Natural killer cell treated with Interleukin-12 subunit alpha and Interleukin-12 subunit beta and Interleukin-15 and Interleukin-18, amount 100 ng/mL, for 72 hours (primary cell): ENCODE data around the gene UNC79. TPM values are rescaled to one million over a fixed set of nuclear protein-coding genes. Genes with fewer than 3 reads are reported as not detected.

Experiments
- ATAC-seq, 2 donors: fragments of 150-1000 bp; cut with Tn5 transposase in 1 of 2; sonication (Bioruptor Pico), chemical (Tn5 transposase) in 1 of 2; 2 replicates each; pipeline ENCODE4 v1.10.0; 2021
- DNase-seq: peaks from one replicate; pipeline ENCODE4 v3.0.0; 2022; ENCODE audit warnings: low spot score
- H3K27ac Mint-ChIP-seq, 2 donors: 1 replicate in 1 of 2; 2 replicates in 1 of 2; pipeline ENCODE4 v1.8.0; 2022; ENCODE audit warnings: mixed read lengths in 2 of 2, mild to moderate bottlenecking in 1 of 2, moderate library complexity in 1 of 2
- H3K27me3 Mint-ChIP-seq, 2 donors: 1 replicate in 1 of 2; 2 replicates in 1 of 2; pipeline ENCODE4 v1.8.0; 2022; ENCODE audit warnings: mixed read lengths in 2 of 2
- H3K36me3 Mint-ChIP-seq: one replicate; pipeline ENCODE4 v1.8.0; 2022; ENCODE audit warnings: mixed read lengths
- H3K4me1 Mint-ChIP-seq, 2 donors: 1 replicate in 1 of 2; 2 replicates in 1 of 2; pipeline ENCODE4 v1.8.0; 2022; ENCODE audit warnings: low read depth in 2 of 2, mixed read lengths in 2 of 2, mild to moderate bottlenecking in 1 of 2
- H3K4me3 Mint-ChIP-seq: one replicate; pipeline ENCODE4 v1.8.0; 2022; ENCODE audit warnings: mixed read lengths
- H3K9me3 Mint-ChIP-seq: 2 replicates; pipeline ENCODE4 v1.8.0; 2022; ENCODE audit warnings: mixed read lengths
- total RNA-seq, 2 donors: library from RNA; stranded (reverse); gene quantifications; one replicate each; pipeline ENCODE4 v1.2.3, GENCODE V29; 2022

Gene UNC79
- total RNA-seq, 2 donors from 2014 or later: 0.02 to 0.06 TPM

DNA sequence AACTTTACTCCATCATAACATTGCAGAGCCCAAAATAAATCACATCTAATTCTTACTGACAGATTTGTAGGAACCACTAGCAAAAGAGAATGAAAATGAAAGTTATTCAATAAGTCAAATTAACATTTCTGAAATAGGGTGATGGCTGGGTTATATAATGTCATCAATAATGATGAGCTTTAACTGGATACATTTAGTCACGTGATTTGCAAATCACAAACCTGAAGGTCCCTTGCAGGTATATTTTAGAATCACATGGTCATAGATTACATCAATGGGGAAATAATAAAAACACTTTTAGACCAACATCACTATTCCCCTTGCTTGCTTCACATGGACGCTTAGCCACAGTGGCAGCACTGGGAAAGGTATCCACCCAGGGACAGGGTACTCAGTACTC, 270.8 kb downstream of the UNC79 start:
- ATAC-seq: no peak
- H3K9me3 Mint-ChIP-seq: peaks cover 3% of the 10 kb centered on the region
- no peak overlapping the region for H3K4me3 Mint-ChIP-seq
- H3K27me3 Mint-ChIP-seq: peaks cover 17 to 35% of the 10 kb centered on the region in 2 donors
- no peaks in the 10 kb centered on the region for H3K4me1 Mint-ChIP-seq
- no peak for DNase-seq
- H3K36me3 Mint-ChIP-seq: peaks cover 11% of the 10 kb centered on the region
- no peak overlapping the region for H3K27ac Mint-ChIP-seq

DNA sequence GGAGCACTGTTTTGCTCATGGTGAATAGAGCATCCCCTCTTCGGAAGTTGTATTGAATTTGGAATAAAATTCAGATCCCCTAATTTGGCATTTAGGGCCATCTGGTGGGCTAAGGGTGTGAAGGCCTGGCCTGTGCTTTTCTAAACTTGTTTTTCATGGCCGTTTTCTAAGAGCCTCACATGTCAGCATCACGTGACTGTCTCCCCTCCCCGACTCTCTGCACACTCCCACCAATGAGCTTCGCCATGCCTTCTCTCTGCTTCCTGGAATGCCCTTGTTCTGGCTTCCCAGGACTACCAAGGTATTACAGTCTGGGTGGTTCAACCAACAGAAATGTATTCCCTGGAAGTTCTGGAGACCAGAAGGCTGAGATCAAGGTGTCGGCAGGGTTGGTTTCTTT, 272.2 kb downstream of the UNC79 start:
- Mint-ChIP-seq H3K4me1 (no peaks in the 10 kb centered on the region), H3K9me3 (peaks cover 3% of the 10 kb centered on the region), H3K27me3 (peaks cover 17 to 36% of the 10 kb centered on the region in 2 donors), H3K4me3 (no peak overlapping the region), H3K27ac (no peak overlapping the region), H3K36me3 (peaks cover 11% of the 10 kb centered on the region)
- no peak for ATAC-seq
- DNase-seq: no peak

DNA sequence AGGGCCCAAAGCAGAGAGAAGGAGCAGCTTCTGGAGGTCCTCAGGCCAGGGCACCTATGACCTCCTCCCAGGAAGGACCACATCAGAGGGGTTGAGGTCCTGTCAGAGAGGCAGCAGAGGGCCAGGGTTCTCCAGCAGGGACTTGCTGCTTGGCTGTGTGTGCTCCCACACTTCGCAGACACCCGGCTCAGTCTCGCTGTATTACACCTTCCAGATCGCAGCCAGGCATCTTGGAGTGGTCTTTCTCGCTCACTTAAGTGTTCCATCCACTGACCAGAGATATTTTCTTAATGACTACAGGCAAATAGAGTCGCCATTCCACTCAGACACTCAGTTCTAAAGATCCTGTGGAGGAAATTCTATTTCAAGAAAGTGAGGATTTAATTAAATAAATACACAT, 273.2 kb downstream of the UNC79 start:
- ATAC-seq (no peak), DNase-seq (no peak)
- no peak overlapping the region for H3K4me3 Mint-ChIP-seq
- H3K4me1 Mint-ChIP-seq: no peaks in the 10 kb centered on the region
- H3K36me3 Mint-ChIP-seq: peaks cover 10% of the 10 kb centered on the region
- no peak overlapping the region for H3K27ac Mint-ChIP-seq
- peaks cover 17 to 44% of the 10 kb centered on the region in 2 donors for H3K27me3 Mint-ChIP-seq
- H3K9me3 Mint-ChIP-seq: no peaks in the 10 kb centered on the region

DNA sequence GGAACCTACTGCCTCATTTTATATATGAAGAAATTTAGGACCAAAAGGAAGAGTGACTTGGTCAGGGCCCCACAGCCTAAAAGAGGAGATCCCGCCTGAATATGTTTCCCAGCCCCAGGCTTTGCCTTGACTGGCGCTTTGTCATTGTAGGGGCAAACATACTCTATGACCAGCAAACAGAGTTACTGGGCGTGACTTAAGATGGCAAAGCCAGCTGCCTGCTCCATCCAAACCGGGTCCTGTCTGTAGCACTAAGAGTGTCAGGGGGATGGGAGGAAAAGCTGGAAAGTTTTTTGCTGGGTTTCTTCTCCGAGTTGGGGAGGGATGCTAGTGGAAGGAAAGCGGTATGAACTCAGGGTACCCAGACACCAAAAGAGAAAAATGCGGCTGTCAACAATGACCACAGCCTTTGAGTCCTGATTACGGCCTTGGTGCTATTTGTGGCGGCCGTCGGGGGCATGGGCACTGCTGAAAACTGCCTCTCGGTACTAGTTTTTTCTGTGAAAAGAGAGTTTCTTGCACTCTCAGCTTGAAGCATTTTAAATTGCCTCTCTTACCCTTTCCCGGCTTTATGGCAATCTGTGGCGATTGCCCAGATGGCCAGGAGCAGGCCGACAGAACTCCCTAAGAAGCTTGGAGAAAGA, 274.9 kb downstream of the UNC79 start:
- H3K27me3 Mint-ChIP-seq: peaks cover 13 to 33% of the 10 kb centered on the region in 2 donors
- H3K9me3 Mint-ChIP-seq: no peaks in the 10 kb centered on the region
- H3K4me1 Mint-ChIP-seq: no peaks in the 10 kb centered on the region

DNA sequence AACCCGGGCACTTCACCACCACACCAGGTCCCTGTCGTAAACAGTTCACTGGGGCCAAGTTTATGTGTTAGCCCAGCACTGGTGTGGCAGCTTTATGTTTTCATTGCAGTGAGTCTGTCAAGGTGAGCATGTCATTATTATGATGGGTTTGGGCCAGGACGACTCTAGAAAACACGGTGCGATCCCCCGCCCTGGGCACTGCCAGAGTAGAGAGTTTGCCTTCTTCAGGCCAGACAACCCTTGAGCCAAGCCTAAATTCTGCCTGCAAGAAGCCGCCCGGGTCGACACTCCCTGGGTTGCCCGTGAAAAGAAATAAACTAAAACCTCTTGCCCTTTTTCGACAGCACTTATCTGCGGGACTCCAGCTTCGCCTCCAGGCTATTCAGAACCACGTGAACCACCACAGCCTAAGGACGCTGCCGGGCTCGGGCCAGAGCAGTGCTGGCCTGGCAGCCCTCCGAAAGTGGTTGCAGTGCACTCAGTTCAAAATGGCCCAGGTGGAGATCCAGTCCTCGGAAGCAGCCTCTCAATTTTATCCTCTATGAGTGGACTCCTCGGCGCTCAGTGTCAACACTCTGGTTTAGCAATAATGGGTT, 275.7 kb downstream of the UNC79 start:
- no peaks in the 10 kb centered on the region for H3K36me3 Mint-ChIP-seq
- H3K27me3 Mint-ChIP-seq: peaks cover 13 to 28% of the 10 kb centered on the region in 2 donors
- ATAC-seq (no peak), DNase-seq (no peak)
- H3K27ac Mint-ChIP-seq: no peak overlapping the region
- H3K9me3 Mint-ChIP-seq: no peaks in the 10 kb centered on the region
- H3K4me3 Mint-ChIP-seq: no peak overlapping the region
- no peaks in the 10 kb centered on the region for H3K4me1 Mint-ChIP-seq

More for the DNA sequence above, 274.9 kb downstream of the UNC79 start:
- DNase-seq (no peak), ATAC-seq (no peak)
- Mint-ChIP-seq H3K36me3 (no peaks in the 10 kb centered on the region), H3K27ac (no peak overlapping the region), H3K4me3 (no peak overlapping the region)

DNA sequence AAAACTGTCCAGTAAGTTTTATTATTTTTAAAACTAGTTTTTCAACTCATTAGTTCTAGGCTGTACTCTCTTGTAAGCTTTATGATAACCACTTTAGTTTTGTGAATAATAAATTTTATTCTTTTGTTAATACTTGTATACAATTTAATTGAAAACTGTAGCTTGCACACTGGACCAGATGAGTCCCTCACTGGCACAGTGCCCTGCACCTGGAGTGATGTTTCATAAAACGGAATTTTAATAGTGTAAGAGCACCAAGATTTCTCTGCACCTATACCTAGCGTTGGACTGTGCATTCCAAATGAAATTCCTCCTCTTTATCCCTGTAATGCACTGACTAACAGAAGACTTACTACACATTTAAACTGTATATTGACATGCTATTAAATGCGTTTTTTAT, 276.7 kb downstream of the UNC79 start:
- H3K27ac Mint-ChIP-seq: no peak overlapping the region
- no peak overlapping the region for H3K4me3 Mint-ChIP-seq
- no peaks in the 10 kb centered on the region for H3K36me3 Mint-ChIP-seq
- H3K4me1 Mint-ChIP-seq: no peaks in the 10 kb centered on the region
- no peak for ATAC-seq
- no peak for DNase-seq
- no peaks in the 10 kb centered on the region for H3K9me3 Mint-ChIP-seq
- peaks cover 13 to 18% of the 10 kb centered on the region in 2 donors for H3K27me3 Mint-ChIP-seq

DNA sequence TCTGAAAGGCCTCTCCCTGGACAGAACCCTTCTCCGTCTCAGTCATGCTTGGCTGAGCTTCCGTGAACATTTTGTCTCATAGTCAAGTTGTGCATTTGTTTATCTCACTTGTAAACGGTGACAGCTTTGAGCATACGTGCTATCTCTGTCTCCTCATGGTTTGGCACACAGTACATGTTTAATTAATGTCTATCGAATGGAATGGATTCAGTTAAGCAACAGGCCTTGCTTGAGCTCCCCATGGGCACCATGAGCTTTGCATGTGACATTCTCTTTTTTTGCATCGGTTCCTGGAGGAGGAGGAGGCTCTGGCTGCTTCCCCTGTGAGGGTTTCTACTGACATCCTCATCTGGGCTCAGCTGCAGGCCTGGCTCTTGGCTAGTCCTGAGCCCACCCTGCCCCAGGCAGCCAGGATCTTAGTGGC, 277.6 kb downstream of the UNC79 start:
- ATAC-seq (no peak), DNase-seq (no peak)
- Mint-ChIP-seq H3K4me1 (no peaks in the 10 kb centered on the region), H3K27ac (no peak overlapping the region), H3K4me3 (no peak overlapping the region), H3K27me3 (peaks cover 6 to 13% of the 10 kb centered on the region in 2 donors), H3K36me3 (no peaks in the 10 kb centered on the region), H3K9me3 (no peaks in the 10 kb centered on the region)

DNA sequence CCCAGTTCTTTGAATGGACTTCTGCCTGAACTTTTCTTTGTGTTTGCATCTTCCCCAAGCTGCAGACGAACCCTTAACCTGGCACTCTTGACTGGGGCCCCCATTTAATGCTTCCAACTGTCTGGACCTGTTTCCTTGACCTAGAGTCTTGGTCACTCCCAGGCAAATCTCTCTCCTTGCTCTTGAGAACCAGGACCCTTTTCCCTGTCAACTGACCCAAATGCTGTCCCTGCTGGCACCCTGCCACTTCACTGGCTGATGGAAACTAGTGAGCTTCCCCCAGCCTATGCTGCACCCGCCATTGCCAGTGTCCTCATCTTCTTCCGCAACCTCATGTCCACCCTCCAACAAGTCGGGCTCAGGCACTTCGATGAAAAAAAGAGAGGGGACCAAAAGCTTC, 278.1 kb downstream of the UNC79 start:
- Mint-ChIP-seq H3K4me3 (no peak overlapping the region), H3K9me3 (no peaks in the 10 kb centered on the region), H3K27me3 (peaks cover 2 to 13% of the 10 kb centered on the region in 2 donors), H3K27ac (no peak overlapping the region), H3K4me1 (no peaks in the 10 kb centered on the region), H3K36me3 (no peaks in the 10 kb centered on the region)
- DNase-seq (no peak), ATAC-seq (no peak)

DNA sequence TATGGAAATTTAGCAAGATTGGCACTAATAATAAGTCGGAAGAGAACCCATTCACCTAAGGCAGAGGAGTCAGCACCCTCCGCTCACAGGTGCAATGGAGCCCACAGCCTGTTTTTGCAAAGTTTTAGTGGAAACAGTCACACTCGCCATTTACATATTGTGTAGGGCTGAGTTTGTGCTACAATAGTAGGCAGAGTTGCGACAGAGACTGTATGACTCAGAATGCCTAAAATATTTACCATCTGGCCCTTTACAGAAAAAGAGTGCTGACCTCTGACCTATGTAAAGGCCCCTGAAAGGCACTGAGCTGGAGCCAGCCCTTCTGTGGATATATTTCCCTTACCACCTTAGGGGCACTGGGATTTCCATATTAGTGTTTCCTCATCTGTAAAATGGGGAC, 278.5 kb downstream of the UNC79 start:
- no peaks in the 10 kb centered on the region for H3K36me3 Mint-ChIP-seq
- H3K27ac Mint-ChIP-seq: no peak overlapping the region
- no peak overlapping the region for H3K4me3 Mint-ChIP-seq
- ATAC-seq (no peak), DNase-seq (no peak)
- no peaks in the 10 kb centered on the region for H3K4me1 Mint-ChIP-seq
- H3K27me3 Mint-ChIP-seq: peaks cover 2 to 13% of the 10 kb centered on the region in 2 donors
- H3K9me3 Mint-ChIP-seq: no peaks in the 10 kb centered on the region

DNA sequence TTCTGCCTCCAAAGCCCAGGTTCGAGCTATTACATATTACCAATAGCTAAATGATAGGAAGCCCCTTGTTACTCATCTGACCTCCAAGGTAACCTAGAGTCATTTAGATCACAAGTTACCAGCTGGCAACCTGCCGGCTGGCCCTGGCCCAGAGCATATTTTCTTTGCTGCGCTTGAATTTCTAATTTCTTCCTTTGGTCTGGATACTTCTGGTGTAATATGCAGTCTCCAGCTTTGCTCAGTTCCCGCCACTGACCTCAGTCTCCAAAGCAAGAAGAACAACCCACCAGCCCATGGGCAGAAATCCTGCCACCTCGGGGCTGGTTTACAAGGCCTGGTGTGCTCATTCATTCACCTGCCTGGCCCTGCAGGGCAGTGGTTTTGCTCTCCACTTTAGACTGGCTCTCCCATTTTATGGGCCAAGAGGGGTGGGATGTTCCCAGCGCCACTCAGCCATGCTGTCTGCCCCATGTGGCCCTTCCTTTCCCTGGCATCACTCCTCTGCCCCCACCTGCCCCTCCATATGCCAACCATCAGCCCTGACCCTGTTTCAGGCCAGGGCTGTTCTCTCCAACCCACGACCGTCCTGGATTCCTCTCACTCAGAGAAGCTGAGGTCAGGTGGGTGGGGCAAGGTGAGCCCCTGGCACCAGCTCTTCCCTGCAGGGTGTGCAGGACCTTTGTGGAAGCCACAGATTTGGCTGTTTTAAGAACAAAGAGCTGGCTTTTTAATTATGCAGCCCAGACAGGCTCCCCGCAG, 281.5 kb downstream of the UNC79 start:
- Mint-ChIP-seq H3K36me3 (no peaks in the 10 kb centered on the region), H3K4me3 (no peak overlapping the region), H3K9me3 (no peaks in the 10 kb centered on the region), H3K27me3 (peaks cover 2 to 13% of the 10 kb centered on the region in 2 donors), H3K27ac (no peak overlapping the region), H3K4me1 (no peaks in the 10 kb centered on the region)
- ATAC-seq (no peak), DNase-seq (no peak)

DNA sequence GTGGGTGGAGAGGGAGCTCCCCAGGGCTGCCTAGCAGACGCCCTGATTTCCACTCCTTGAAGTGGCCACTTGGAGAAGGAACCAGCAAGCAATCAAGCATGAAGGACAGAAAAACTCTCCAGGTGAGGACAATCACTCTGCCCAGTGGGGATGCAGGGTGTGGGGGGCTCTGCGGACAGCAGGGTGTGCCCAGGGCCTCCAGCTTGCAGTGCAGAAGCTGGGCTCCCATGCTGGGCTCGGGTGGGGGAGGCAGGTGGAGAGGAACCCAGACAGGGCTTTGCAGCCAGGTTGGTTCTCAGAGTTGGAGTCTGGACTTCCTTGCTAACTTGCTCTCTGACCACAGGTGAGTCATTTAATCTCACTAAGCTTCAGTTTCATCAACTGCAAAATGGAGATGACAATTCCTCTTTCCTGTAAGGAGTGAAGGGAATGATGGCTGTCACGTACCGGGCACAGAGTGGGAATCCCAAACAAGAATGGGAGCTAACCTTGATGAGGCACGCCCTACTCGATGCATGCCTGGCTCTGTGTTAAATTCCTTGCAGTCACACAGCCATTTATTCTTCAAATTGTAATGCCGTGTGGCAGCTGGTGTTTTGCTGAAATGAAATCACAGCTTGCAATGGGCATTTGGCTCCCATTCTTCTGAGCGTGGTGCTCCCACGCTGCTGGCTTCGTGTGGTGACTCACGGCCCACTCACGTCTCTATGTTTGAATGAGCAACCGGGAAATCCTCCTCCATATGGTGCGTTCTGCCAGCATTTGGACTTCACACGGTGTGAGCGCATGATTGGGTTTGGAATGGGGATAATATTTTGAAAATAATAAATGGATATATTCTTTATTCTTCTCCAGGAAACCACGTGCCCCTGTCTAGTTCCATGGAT, 282.3 kb downstream of the UNC79 start:
- peaks cover 2 to 10% of the 10 kb centered on the region in 2 donors for H3K27me3 Mint-ChIP-seq
- no peak for ATAC-seq
- H3K4me3 Mint-ChIP-seq: no peak overlapping the region
- DNase-seq: no peak
- no peaks in the 10 kb centered on the region for H3K36me3 Mint-ChIP-seq
- no peak overlapping the region for H3K27ac Mint-ChIP-seq
- H3K9me3 Mint-ChIP-seq: no peaks in the 10 kb centered on the region
- no peaks in the 10 kb centered on the region for H3K4me1 Mint-ChIP-seq

DNA sequence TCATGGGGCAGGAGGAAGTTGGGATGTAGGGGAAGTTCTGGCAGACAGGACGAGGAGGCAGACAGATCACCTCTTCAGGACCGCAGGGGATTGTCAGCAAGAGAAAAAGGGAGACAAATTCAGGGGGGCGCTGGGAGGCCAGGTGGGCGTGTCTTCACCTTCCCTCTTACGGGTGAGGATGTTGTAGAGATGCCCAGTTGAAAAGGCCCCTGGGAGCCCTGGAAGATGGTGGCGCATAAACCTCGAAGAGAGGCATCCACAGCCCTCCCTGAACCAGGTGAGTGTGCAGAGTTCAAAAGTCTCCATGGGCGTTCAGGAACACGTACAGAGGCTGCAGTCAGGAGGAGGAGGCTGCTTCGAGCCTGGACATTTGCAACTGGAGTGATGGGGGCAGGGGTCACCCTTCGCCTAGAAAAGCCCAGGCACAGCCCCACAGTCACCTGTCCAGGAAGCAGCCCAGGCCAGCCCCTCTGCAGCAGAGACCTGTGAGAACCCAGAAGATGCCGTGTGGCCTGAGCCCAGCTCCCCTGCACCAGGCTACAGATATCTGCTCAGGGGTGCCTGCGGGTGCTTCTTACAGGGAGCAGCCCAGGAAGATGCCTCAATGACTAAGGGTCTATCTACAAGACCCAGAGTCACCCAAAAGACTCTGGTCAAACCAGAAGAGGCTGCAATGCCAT, 283.1 kb downstream of the UNC79 start:
- no peaks in the 10 kb centered on the region for H3K9me3 Mint-ChIP-seq
- DNase-seq (no peak), ATAC-seq (no peak)
- H3K27ac Mint-ChIP-seq: no peak overlapping the region
- peaks cover 2 to 3% of the 10 kb centered on the region in 2 donors for H3K27me3 Mint-ChIP-seq
- H3K36me3 Mint-ChIP-seq: no peaks in the 10 kb centered on the region
- no peaks in the 10 kb centered on the region for H3K4me1 Mint-ChIP-seq
- H3K4me3 Mint-ChIP-seq: no peak overlapping the region

DNA sequence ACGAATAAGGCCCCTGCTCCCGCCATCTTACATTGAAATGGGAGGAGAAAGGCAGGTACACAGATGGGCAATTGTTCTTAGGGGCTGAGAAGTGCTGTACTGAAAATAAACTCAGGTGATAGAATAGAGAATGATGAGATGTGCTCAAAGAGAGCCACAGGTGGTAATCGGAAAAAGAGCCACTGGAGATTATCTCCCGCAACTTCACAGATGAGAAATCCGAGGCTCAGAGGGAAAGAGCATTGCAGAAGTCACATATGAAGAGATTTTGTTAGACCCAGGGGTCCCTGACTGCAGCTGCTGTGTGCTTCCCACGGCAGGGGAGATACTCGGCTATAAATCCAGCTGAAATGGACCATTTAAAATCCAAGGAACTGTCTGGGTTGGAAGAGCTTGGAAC, 283.9 kb downstream of the UNC79 start:
- H3K27me3 Mint-ChIP-seq: peaks cover 0 to 2% of the 10 kb centered on the region in 2 donors
- DNase-seq (no peak), ATAC-seq (no peak)
- H3K4me1 Mint-ChIP-seq: no peaks in the 10 kb centered on the region
- H3K36me3 Mint-ChIP-seq: no peaks in the 10 kb centered on the region
- no peak overlapping the region for H3K27ac Mint-ChIP-seq
- no peaks in the 10 kb centered on the region for H3K9me3 Mint-ChIP-seq
- no peak overlapping the region for H3K4me3 Mint-ChIP-seq
